ENCODE results near the gene ZBTB46.

Gene ZBTB46

DNA sequence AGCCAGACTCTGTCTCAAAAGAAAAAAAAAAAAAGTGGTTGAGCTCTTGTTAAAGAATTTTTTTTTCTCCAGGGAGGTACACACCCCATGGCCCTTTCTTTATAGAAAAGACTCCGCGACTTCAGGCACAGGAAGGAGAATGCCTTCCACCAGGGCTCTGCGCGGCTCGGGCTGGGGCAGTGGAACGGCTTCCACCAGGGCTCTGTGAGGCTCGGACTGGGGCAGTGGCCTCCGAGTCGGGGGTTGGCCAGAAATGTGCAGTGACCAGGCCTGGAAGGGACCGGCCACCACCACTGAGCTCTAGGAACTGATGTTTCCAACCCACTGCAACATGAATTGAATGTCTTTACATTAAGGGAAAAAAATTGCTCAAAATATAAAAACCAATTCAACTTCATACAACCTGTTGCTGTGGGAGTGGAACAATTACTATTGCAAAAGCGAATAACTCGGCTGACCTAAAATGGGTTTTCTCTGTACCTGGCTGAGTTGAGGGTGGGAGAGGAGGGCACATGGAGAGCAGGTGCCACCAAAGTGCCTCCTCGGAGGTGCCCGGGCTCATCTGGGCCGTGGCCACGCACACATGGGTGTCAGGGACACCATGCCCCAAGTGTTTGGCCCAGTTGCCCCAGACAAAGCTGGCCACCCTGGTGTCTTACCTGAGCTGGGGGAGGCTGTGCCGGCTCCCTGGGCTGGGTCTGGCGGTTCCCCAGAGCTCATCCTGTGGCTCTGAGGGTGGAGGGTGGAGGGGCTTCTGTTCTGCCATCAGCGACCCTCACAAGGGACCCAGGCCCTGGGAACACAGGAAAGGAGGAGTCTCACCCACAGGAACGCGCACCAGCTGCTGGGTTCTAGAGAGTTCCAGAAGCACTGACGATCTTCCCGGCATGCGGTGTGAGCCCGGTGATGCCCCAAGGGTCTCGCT, 62.2 kb downstream of the ZBTB46 start:
- no peak for DNase-seq (ENCODE audit: low read depth in 1 of 2, low spot score in 1 of 2)

DNA sequence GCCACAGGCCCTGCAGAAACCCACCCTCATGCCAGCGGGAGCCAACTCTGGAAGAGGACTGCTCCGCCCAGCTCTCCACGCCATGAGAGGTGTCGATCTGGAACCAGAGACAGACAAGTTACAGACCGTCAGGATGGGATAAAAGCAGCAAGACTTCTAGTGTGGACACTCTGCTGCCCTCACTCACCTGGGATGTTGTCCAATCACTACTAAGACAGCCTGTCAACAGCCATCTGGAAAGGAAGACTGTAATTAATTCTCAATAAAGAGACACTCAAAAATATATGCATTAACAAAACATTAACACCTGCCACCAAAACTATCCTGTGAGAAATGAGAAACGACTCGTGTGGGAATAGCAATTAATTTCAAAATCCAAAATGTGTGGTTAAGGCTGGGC, 63.2 kb downstream of the ZBTB46 start:
- DNase-seq (ENCODE audit: low read depth in 1 of 2, low spot score in 1 of 2): no peak

GRCh38 chr20:63767456-63767855, 63.6 kb downstream of the ZBTB46 start:
- no peak for DNase-seq (ENCODE audit: low read depth in 1 of 2, low spot score in 1 of 2)

- DNase-seq (ENCODE audit: low read depth in 1 of 2, low spot score in 1 of 2): no peak
Observed at GRCh38 chr20:63766695-63767426, 64.2 kb downstream of the ZBTB46 start.

GRCh38 chr20:63765902-63766301, 65.2 kb downstream of the ZBTB46 start:
- DNase-seq (ENCODE audit: low read depth in 1 of 2, low spot score in 1 of 2): no peak

GRCh38 chr20:63765082-63765873, 65.8 kb downstream of the ZBTB46 start:
- DNase-seq (ENCODE audit: low read depth in 1 of 2, low spot score in 1 of 2): no peak

DNA sequence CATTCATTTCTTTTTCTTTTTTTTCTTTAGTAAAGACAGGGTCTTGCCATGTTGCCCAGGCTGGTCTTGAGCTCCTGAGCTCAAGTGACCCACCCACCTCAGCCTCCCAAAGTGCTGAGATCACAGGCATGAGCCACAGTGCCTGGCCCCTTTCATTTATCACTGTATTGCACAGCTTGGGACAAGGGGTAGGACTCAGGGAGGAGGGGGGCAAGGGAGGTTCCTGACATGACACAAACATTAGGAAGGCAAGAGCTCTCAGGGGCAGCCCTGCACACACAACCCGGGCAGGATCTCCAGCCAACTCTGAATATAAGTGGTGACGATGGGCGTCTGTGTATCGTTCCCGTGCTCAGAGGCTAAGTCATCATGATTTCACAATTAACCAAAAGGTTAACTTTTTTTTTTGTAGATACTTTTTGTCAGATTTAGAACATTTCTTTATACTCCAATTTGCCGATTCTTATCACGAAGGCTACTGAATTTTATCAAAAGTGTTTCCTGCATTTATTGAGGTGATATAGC, 71.6 kb downstream of the ZBTB46 start:
- DNase-seq (ENCODE audit: low read depth in 1 of 2, low spot score in 1 of 2): no peak

- DNase-seq (ENCODE audit: low read depth in 1 of 2, low spot score in 1 of 2): no peak
Observed at GRCh38 chr20:63758152-63758551, 72.9 kb downstream of the ZBTB46 start.

DNA sequence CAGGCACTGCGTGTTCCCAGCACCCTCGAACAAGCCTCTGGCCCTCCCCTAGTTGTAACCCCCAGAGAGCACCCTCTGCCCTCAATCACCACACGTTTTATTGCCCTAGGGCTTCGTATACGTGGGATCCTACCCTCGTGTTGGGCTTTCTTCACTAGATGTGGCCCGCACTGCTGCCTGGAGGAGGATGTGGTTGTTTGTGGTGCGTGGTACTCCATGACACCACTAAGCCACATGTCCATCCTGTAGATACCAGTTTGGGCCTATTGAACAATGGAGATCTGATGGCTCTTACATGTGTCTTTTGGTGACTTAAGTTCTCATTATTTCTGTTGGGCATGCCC, 74.4 kb downstream of the ZBTB46 start:
- DNase-seq (ENCODE audit: low read depth in 1 of 2, low spot score in 1 of 2): no peak

DNA sequence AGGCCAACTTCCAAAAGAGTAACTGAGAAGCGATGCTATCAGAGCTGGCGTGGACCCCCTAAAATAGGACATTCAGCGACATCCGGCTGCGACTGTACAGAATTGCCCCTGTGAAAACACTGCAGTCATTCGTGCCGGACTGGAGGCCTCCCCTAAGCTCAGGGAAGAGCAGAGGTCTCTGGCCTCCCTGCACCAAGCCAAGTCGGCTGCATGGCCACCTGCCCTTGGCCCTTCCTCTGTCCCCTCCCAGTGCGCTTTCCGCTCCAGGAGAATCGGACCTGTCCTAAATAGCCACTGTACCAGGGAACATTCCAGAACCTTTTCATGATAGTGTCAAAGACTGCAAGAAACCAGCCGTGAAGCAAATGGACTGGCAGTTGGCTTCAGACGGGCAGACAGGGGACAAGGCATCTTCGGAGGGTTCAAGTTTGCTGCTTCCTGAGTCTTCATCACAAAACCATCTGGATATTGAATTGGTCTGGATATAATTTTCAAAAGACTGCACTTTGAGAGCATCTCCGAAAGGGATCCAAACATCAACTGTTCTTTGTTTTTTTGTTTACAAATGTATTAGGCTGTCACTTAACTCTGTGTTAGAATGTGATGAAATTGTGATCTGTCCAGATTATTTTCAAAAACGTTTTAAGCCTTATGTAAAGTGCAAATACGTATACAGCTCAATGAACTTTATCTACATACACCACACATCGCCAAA, 75.0 kb downstream of the ZBTB46 start:
- DNase-seq (ENCODE audit: low read depth in 1 of 2, low spot score in 1 of 2): no peak

GRCh38 chr20:63754008-63754407, 77.1 kb downstream of the ZBTB46 start:
- no peak for DNase-seq (ENCODE audit: low read depth in 1 of 2, low spot score in 1 of 2)

DNA sequence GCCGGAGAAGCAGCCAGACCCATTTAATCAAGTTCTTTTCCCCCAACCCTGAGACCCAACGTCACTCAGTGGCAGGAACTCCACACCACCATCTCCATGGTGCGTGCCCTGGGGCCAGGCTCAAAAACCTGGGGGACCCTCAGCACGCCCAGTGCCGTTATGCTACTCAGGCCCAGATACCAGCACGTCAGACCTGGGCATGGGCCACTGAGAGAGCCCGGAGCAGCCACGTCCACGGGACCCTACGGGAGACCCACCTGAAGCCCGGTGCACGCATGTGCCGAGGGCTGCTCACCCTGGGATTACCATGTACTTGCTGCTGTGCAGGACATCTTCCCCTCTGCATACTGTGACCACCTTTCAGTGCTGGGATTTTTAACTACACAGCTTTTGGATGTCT, 77.7 kb downstream of the ZBTB46 start:
- DNase-seq (ENCODE audit: low read depth in 1 of 2, low spot score in 1 of 2): no peak

- no peak for DNase-seq (ENCODE audit: low read depth in 1 of 2, low spot score in 1 of 2)
Observed at GRCh38 chr20:63752411-63753101, 78.5 kb downstream of the ZBTB46 start.

- no peak for DNase-seq (ENCODE audit: low read depth in 1 of 2, low spot score in 1 of 2)
Observed at GRCh38 chr20:63751471-63752271, 79.4 kb downstream of the ZBTB46 start.

- DNase-seq (ENCODE audit: low read depth in 1 of 2, low spot score in 1 of 2): peak in 1 of 2 donors; percentile 26
Observed at GRCh38 chr20:63750807-63751470, 80.1 kb downstream of the ZBTB46 start.

DNA sequence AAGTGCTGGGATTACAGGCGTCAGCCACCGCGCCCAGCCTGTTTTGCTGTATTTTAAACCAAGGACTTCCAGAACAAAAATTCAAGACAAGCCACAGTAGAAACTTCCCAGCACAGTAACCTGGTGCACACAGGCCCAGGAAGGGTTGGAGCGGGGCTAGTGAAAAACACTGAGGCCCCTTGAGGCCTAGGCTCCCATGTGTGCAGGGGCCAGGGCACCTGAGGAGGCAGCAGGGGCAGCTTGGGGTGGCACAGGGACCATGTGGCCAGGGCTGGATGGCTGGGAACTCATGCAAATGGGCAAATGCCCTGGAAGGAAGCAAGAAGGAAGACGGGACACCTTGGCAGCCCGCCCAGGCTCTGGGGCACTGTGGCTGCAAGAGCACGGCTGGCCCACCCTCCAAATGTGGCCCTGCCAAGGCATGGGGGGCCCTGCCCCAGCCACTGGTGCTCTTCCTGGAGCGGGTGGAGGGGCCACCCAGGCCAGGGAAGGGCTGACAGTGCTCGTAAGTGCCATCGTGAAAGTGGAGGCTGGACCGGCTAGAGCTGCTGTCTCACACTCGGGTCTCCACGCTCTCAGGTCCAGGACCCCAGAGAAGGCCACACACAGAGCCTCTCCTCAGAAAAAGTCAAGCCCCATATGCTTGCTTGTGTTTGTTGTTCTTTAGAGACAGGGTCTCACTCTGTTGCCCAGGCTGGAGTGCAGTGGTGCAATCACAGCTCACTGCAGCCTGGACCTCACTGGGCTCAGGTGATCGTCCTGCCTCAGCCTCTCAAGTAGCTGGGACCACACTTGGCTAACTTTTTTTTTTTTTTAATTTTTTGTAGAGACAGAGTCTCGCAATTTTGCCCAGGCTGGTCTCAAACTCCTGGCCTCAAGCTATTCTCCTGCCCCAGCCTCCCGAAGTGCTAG, 81.2 kb downstream of the ZBTB46 start:
- DNase-seq (ENCODE audit: low read depth in 1 of 2, low spot score in 1 of 2): no peak

- no peak for DNase-seq (ENCODE audit: low read depth in 1 of 2, low spot score in 1 of 2)
Observed at GRCh38 chr20:63748934-63749270, 82.2 kb downstream of the ZBTB46 start.
